ENCODE measurements around the gene LSS. TPM values are rescaled to one million over a fixed set of nuclear protein-coding genes. Genes with fewer than 3 reads are reported as not detected.

LSS gene
- total RNA-seq, 1 donor from 2014 or later = 43.7 TPM

DNA sequence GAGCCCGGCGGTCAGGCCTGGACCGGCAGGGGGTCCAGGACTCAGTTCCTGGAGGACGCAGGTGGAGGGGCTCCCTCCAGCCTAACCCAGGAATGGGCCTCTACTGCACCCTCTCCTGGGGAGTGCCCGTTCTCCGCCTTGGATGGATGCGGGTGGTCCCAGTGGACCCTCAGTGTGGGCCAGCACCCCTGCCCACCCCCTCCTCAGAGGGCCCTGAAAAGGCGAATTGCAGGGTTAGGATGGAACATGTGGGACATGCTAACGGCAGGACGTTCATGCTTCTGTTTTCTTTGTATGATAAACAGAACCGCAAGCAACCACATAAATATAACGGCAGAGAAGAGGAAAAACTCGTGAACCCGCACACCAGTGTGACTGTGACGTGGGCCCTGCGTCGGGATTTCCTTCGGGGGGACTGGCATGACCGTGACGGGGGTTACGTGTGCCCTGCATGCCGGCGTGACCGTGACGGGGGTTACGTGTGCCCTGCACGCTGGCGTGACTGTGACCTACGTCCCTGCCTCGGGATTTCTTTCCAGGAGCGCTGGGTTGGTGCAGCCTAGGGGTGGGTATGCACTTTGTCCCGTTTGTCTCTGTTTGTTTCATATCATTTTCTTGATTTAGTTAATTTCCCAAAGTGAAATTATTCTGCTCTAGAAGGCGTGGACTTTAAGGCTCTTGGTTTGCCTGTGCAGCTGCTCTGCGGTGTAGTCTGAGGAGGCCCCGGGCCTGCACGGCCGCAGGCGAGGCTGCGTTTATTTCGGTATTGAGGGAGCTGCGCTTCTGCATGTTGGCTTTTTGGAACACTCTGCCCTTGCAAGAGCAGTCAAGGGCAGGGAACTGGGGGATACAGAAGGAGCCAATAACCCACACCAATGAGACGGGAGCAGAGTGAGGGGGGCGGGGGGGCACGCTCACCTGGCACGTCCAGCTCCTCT is 76.3 kb downstream of the LSS start:
- H3K27me3 ChIP-seq (ENCODE audit: control insufficient read depth, insufficient read depth, low read length) = no peaks in the 10 kb centered on the region
- H3K4me3 ChIP-seq (ENCODE audit: low read depth, low read length) = no peak overlapping the region
- no peak for TF ChIP-seq CTCF (IDR thresholded peaks at IDR 0.05; ENCODE audit: insufficient read depth, low read length, severe bottlenecking)
- no peaks in the 10 kb centered on the region for H3K36me3 ChIP-seq (ENCODE audit: control insufficient read depth, insufficient read depth, low read length)
- FAIRE-seq (no peak), DNase-seq (ENCODE audit: low read depth) (no peak)

GRCh38 chr21:46151261-46151988 is 77.1 kb downstream of the LSS start:
- FAIRE-seq (no peak), DNase-seq (ENCODE audit: low read depth) (no peak)
- TF ChIP-seq CTCF (IDR thresholded peaks at IDR 0.05; ENCODE audit: insufficient read depth, low read length, severe bottlenecking) = no peak
- no peak overlapping the region for H3K4me3 ChIP-seq (ENCODE audit: low read depth, low read length)
- no peaks in the 10 kb centered on the region for H3K27me3 ChIP-seq (ENCODE audit: control insufficient read depth, insufficient read depth, low read length)
- no peaks in the 10 kb centered on the region for H3K36me3 ChIP-seq (ENCODE audit: control insufficient read depth, insufficient read depth, low read length)

DNA sequence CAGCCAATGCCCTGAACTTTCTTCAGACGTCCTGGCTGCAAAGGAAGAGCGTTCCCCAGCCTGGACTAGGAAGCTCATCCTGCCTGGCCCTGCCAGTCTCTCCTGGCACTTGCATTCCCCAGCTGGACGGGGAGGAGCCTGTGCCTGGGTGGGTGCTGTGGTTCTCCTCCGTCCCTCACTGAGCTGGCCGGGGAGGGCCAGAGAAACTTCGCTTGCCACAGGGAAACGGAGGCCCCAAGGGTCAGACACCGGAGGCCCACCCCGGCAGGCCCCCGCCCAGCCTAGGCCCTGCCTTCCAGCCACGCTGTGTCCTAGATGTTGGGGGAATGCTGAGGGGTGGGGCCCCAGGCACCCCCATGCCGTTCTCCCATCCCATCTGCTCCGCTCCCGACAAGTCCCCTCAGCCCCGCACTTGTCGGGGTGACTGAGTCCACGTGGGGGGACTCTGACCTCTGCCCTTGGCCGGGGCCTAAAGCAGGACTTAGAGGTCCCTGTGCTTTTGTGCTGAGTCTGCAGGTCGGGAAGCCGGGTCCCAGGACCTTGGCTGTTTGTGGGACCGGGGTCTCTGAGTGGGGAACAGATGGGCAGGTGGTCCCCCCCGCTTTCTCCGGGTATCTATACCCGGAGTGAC is 78.0 kb downstream of the LSS start:
- no peaks in the 10 kb centered on the region for H3K27me3 ChIP-seq (ENCODE audit: control insufficient read depth, insufficient read depth, low read length)
- no peak for DNase-seq (ENCODE audit: low read depth)
- H3K36me3 ChIP-seq (ENCODE audit: control insufficient read depth, insufficient read depth, low read length) = no peaks in the 10 kb centered on the region
- no peak overlapping the region for H3K4me3 ChIP-seq (ENCODE audit: low read depth, low read length)
- no peak for TF ChIP-seq CTCF (IDR thresholded peaks at IDR 0.05; ENCODE audit: insufficient read depth, low read length, severe bottlenecking)
- no peak for FAIRE-seq

DNA sequence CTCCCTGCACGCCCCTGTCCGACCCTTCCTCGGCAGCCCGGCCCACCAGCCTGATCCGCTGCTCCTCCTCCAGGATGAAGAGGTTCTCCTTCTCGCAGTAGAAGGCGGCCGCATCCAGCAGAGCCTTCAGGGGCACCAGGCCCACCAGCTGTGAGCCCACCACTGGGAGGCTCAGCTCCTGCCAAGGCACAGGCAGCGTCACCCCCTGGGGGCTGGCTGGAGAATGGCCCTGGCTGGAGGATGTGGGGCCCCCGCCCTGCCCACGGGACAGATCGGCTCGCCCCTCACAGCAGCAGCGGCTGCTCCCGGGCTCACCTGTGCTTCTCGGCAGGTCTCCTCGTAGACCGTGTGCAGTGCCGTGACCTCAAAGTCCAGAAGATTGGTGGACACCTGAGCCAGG is 78.5 kb downstream of the LSS start:
- no peak for DNase-seq (ENCODE audit: low read depth)
- no peak overlapping the region for H3K4me3 ChIP-seq (ENCODE audit: low read depth, low read length)
- no peak for FAIRE-seq
- H3K27me3 ChIP-seq (ENCODE audit: control insufficient read depth, insufficient read depth, low read length) = no peaks in the 10 kb centered on the region
- no peaks in the 10 kb centered on the region for H3K36me3 ChIP-seq (ENCODE audit: control insufficient read depth, insufficient read depth, low read length)
- TF ChIP-seq CTCF (IDR thresholded peaks at IDR 0.05; ENCODE audit: insufficient read depth, low read length, severe bottlenecking) = no peak

DNA sequence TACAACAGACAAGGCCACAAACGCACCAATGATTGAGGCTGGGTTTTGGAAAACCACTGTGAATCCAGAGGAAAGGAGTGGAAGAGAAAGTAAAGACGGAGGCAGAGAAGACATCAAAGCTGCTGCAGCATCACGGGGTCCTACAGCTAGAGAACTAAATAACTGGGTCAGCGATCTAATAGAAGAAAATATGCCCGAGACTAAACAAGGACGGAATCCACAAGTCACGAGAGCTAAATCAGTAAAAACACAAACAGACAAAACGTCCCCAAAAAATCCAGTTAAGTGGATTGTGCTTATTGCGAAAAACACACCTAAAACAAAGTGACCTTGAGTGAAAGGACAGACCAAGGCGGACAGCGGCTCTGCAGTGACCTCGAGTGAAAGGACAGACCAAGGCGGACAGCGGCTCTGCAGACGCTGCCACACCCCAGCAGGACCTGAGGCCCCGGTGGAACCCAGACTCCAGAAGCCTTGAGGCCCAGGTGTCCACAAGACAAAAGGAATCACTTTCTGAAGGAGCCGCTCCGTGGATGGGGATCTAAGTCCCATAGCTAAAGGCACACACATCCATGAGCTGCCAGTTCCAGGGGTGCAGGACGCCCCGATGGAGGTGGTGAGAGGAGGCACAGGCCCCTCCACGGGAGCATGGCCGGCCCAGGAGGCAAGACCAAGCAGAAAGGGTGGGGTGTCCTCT is 79.2 kb downstream of the LSS start:
- Histone ChIP-seq H3K36me3 (ENCODE audit: control insufficient read depth, insufficient read depth, low read length) (no peaks in the 10 kb centered on the region), H3K4me3 (ENCODE audit: low read depth, low read length) (no peak overlapping the region), H3K27me3 (ENCODE audit: control insufficient read depth, insufficient read depth, low read length) (no peaks in the 10 kb centered on the region)
- no peak for TF ChIP-seq CTCF (IDR thresholded peaks at IDR 0.05; ENCODE audit: insufficient read depth, low read length, severe bottlenecking)
- no peak for DNase-seq (ENCODE audit: low read depth)
- FAIRE-seq = no peak
